ENCODE measurements around the gene HES1.
A peak's percentile ranks its signal among the peaks of the same experiment; 100 is the strongest.
"Not testable (repeated sequence)": the region's sequence is repeated elsewhere in the genome, so short reads cannot be mapped to it uniquely, and the experiment has no call there.

The HES1 gene

GRCh38 chr3:194141415-194142155 is 5.6 kb downstream of the HES1 start:
- peak; percentile 46 to 80 for DNase-seq

GRCh38 chr3:194142156-194142910 is 6.4 kb downstream of the HES1 start:
- DNase-seq = no peak

- DNase-seq = no peak
Measured at GRCh38 chr3:194145702-194146101, 9.8 kb downstream of the HES1 start.

- DNase-seq = no peak
Measured at GRCh38 chr3:194147679-194148078, 11.7 kb downstream of the HES1 start.

- peak in 1 of 2 donors; percentile 28 for DNase-seq
Measured at GRCh38 chr3:194148383-194148782, 12.4 kb downstream of the HES1 start.

- no peak for DNase-seq
Measured at GRCh38 chr3:194150252-194150934, 14.4 kb downstream of the HES1 start.

- not testable (repeated sequence) for DNase-seq
Measured at GRCh38 chr3:194150935-194151302, 15.0 kb downstream of the HES1 start.

GRCh38 chr3:194154346-194154745 is 18.4 kb downstream of the HES1 start:
- no peak for DNase-seq

GRCh38 chr3:194156095-194156494 is 20.1 kb downstream of the HES1 start:
- no peak for DNase-seq

GRCh38 chr3:194158942-194159439 is 23.0 kb downstream of the HES1 start:
- DNase-seq = no peak

GRCh38 chr3:194160158-194160557 is 24.2 kb downstream of the HES1 start:
- no peak for DNase-seq

- DNase-seq = no peak
Measured at GRCh38 chr3:194161131-194162045, 25.4 kb downstream of the HES1 start.

- no peak for DNase-seq
Measured at GRCh38 chr3:194162070-194162678, 26.2 kb downstream of the HES1 start.

GRCh38 chr3:194162817-194163584 is 27.1 kb downstream of the HES1 start:
- DNase-seq = no peak

GRCh38 chr3:194163697-194164096 is 27.7 kb downstream of the HES1 start:
- no peak for DNase-seq

- no peak for DNase-seq
Measured at GRCh38 chr3:194164861-194165260, 28.9 kb downstream of the HES1 start.

GRCh38 chr3:194165271-194166018 is 29.5 kb downstream of the HES1 start:
- no peak for DNase-seq

GRCh38 chr3:194166682-194167479 is 30.9 kb downstream of the HES1 start:
- DNase-seq = no peak

GRCh38 chr3:194167480-194168282 is 31.7 kb downstream of the HES1 start:
- no peak for DNase-seq

Measured in hippocampal formation (tissue), 2 donors.